ENCODE data around the gene APH1B. TPM values are rescaled to one million over a fixed set of nuclear protein-coding genes. Genes with fewer than 3 reads are reported as not detected.

Gene APH1B
- total RNA-seq, 4 donors from 2014 or later: 17.0 to 42.2 (median 21.8) TPM

DNA sequence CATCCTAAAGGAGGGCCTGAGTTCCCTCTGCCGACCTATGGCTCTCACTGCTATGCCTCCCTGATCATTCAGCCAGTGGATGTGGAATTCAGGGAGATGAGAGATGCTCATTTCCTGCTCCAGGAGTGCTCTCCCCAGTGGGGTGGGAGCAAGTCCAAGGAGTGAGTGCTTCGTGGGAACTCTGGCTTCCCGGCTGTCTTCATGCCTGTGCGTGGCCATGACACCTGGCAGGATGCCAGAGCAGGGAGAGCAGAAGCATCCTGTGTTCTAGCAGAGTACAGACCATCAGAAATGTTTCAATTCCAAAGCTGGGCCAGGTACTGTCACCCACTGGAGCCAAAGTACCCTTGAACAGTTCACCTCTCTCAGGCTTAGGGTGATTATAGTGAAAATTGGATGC lies 45.1 kb downstream of the APH1B start:
- TF ChIP-seq, protein P1, sequence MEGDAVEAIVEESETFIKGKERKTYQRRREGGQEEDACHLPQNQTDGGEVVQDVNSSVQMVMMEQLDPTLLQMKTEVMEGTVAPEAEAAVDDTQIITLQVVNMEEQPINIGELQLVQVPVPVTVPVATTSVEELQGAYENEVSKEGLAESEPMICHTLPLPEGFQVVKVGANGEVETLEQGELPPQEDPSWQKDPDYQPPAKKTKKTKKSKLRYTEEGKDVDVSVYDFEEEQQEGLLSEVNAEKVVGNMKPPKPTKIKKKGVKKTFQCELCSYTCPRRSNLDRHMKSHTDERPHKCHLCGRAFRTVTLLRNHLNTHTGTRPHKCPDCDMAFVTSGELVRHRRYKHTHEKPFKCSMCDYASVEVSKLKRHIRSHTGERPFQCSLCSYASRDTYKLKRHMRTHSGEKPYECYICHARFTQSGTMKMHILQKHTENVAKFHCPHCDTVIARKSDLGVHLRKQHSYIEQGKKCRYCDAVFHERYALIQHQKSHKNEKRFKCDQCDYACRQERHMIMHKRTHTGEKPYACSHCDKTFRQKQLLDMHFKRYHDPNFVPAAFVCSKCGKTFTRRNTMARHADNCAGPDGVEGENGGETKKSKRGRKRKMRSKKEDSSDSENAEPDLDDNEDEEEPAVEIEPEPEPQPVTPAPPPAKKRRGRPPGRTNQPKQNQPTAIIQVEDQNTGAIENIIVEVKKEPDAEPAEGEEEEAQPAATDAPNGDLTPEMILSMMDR (IDR thresholded peaks at IDR 0.05; ENCODE audit: low read depth): no peak

DNA sequence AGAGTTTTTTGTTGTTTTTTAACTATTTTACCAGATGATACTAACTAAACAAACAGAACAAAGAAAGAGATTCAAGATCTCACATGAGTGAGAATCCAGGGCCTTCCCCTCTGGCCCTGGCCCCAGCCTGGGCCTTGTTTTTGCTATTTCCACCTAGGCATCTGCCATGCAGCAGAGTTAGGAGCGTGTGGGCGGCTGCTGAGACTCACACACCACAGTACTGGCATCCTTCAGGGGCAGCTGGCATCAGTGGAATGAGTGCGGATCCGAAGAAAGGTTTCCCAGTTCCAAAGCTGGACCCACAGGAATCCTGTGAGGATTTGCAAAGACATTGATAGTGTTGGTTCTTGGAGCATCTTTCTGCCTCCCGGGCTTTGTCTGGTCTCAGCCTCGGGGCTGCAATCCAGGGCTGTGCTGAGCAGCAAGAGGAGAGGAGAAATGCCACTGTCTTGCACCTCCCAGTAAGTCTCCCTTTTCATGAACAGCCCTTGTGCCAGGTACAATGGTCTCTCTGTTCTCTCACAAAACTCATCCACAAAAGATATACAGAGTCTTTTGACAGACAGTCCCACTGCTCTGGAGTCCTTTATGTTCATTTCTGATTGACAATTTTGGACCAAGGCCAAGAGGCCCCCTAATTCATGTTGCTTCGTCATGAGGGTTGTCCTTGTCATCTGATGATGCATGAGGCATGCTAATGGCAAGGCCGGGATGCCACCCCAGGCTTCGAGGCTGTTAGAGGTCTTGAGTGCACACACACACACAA lies 46.6 kb downstream of the APH1B start:
- TF ChIP-seq, protein P1 (IDR thresholded peaks at IDR 0.05; ENCODE audit: low read depth): no peak

DNA sequence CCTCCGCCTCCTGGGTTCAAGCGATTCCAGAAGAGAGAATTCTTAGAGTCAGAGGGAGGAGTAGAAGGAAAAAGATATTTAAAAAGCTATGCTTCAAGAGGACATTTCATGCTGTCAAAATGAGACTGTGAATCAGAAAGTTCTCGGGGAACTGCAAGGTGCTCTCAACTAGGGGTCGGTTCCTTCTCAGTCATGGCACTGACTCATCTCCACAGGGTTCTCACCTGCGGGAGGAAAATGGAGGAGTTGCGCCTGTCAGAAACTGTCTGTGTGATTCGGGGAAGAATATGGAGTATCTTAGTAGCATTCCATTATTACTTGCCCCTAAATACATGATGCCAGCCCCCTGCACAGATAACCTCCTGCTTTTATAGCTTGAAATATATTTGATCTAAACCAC lies 47.4 kb downstream of the APH1B start:
- TF ChIP-seq, protein P1 (IDR thresholded peaks at IDR 0.05; ENCODE audit: low read depth): no peak

DNA sequence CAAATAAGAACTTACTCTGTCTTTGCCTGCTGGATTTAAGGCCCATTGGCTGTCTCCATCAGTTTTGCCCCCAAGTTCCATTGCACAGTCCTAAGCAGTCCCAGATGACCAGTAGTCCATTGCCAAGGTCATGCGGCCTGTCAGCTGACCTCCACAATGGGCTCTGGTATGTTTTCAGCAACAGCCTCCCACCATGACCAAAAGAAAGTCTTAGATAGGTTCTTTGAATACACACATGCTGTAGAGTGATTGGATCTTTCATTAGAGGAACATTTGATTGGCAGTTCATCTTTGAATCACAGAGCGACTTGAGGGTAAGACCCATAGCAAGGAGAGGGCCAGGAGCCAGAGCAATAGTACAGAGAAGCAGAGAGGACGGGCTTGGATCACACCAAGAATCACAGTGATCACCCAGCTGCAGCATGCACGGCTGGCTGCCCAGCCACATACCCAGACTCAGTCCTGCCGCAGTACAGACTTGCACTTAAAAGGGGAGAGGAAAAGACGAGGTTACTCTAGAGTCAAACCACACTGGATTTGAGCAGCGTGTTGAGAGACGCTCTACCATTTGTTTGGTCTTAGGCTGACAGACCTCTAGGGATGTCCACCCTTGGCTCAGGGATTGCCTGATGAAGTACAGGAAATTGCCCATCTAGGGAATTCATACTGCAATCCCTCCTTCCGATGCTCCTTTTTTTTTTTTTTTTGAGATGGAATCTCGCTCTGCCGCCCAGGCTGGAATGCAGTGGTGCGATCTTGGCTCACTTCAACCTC lies 50.4 kb downstream of the APH1B start:
- TF ChIP-seq, protein P1 (IDR thresholded peaks at IDR 0.05; ENCODE audit: low read depth): no peak

DNA sequence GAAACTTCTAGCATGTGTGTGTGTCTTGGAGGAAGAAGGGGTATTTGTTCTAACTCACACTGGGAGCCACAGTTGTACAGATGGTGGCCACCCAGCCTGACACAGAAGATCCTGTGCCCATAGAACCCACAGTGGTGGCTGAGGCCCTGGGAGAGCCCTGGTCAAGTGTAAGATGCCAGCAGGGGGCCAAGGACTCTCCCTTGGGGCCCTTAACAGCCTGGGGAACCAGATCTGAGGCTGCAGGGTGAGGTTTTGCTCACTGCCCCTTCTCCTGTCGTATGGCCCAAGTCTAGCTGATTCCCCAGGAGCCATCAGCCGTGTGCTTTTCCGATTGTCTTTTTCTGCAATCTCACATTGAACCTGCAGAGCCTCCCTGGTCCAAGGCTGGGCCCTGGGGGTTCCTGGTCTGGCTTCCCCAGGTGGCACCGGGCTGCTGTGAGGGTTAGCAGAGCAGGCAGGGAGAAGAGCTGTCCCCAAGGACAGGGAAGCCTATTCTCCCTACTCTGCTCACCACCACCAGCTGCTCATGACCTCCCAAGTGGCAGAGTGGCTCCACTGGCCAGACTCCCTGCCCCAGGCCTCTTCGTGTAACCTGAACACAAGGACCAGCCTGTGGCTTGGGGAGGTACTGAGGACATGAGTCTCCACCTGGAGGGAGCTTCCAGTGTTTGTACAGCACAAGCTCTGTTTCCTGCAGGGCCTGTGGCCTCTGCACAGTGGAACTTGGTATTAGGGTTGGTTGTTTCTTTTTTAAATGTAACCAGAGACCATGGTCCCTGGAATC lies 52.4 kb downstream of the APH1B start:
- TF ChIP-seq, protein P1 (IDR thresholded peaks at IDR 0.05; ENCODE audit: low read depth): no peak

DNA sequence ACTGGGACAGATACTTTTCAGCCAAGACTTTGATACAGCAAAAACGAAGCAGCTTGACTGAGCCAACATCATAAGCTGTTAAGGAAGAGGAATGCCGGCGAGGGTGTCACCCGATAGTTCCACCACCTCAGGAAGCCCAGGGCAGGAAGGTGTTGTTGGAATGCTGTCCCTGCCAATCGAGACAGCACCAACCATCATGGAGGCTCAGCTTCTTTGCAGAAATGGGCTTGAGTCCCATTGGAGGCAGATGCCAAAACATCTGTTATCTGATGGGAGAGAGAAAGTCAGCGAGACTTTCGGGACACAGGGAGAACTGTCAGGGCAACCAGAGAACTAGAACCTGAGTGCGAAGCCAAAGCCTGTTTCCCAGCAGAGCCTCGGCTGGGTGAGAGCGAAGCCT lies 53.5 kb downstream of the APH1B start:
- TF ChIP-seq, protein P1 (IDR thresholded peaks at IDR 0.05; ENCODE audit: low read depth): no peak

DNA sequence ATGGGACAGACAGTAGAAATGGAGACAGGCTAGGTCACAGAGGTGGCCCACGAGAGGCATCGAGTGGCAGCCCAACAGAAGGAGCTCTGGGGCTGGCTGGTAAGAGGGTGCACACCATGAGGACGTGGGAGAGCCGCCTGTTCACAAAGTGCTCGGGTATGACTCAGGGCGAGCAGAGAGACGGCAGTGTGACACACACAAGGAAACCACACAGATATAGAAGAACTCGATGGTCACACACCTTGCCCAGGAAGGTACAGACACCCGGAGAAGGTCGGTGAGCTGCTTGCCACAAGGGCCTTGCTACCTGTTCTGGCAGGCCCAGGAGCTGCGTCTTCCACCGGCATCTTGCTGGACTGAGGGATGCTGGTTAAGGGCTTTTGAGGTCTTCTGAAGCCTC lies 54.1 kb downstream of the APH1B start:
- TF ChIP-seq, protein P1 (IDR thresholded peaks at IDR 0.05; ENCODE audit: low read depth): no peak

Measured in subcutaneous adipose tissue (tissue), 4 donors.